AG08395 (cell line): ENCODE results near the gene PTPN14.
A peak's percentile ranks its signal among the peaks of the same experiment; 100 is the strongest.

Experiments used
- DNase-seq: peaks from one replicate; pipeline ENCODE4 v3.0.0; 2012; ENCODE audit warnings: mixed read lengths, low spot score

Gene PTPN14

GRCh38 chr1:214369364-214369763 lies 182.0 kb downstream of the PTPN14 start:
- no peak for DNase-seq

DNA sequence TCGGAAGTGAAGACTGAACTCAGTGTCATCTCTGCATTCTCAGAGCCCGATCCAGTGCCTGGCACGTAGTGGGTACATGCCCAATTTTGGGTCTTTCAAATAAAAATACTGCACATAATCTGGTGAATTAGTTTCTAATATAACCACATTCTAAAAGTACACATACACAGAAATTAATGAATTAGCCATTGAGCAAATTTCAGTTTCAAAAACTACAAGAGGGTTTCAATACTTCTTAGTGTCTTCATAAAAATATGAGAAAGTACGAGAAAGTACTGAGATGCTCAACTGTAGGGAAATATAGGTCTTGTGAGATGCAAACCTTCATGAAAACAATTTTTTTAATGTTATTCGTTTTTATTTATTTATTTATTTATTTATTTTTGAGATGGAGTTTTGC lies 183.6 kb downstream of the PTPN14 start:
- DNase-seq = no peak

GRCh38 chr1:214364786-214365295 lies 186.6 kb downstream of the PTPN14 start:
- no peak for DNase-seq

GRCh38 chr1:214364386-214364785 lies 187.0 kb downstream of the PTPN14 start:
- DNase-seq = peak; percentile 36

DNA sequence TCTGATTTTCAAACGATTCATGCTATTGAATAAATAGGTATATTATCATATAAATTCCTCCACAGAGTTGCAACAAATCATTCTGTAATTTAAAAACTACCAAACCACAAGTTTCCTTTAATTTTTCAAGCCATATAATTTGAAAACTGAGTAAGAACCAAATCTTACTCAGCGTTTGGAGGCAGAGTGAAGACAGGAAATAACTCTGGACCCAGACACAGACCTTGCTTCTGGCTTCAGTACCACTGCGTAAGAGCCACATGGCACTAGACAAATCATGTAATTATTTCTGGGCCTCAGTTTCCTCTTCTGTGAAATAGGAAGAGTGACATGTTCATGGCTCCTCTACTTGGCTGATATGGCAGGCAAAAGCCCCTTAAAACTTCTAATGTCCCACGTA lies 188.0 kb downstream of the PTPN14 start:
- DNase-seq = no peak

- DNase-seq = no peak
Observed at GRCh38 chr1:214362188-214362882, 189.1 kb downstream of the PTPN14 start.

DNA sequence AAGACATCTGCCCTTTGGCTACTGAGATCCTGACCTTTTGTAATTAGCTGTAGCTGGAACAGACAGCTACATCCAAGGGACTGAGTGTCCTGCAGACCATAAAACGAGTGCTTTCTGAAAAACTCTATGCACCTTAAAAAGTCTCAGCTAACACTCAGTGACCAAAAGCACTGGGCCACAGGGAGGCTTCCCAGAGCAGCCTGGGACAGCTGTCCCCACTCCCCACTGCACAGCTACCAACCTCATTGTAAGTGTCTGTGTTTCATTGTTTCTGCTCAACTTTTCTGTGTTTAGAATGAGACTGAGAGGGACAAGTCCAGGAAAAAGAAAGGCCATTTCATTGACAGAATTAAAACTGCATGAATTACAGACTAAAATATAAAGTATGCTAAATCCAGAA lies 189.8 kb downstream of the PTPN14 start:
- no peak for DNase-seq

DNA sequence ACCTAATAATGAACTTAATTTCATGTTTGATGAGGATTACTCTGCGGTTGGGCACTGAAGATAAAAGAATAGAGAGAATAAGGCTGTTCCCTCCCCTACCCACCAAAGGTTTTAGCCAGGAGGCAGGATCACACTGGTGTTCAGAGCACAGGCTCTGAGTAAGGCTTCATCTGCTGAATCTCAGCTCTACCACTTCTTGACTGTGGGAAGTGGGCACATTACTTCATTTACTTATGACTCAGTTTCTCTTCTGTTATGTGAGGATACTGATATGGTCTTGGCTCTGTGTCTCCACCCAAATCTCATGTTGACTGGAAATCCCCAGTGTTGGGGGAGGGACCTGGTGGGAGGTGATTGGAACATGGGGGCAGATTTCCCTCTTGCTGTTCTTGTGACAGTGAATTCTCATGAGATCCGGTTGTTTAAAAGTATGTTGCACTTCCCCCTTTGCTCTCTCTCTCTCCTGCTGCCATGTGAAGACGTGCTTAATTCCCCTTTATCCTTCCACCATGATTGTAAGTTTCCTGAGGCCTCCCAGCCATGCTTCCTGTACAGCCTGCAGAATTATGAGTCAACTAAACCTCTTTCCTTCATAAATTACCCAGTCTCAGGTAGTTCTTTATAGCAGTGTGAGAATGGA lies 190.8 kb downstream of the PTPN14 start:
- no peak for DNase-seq

DNA sequence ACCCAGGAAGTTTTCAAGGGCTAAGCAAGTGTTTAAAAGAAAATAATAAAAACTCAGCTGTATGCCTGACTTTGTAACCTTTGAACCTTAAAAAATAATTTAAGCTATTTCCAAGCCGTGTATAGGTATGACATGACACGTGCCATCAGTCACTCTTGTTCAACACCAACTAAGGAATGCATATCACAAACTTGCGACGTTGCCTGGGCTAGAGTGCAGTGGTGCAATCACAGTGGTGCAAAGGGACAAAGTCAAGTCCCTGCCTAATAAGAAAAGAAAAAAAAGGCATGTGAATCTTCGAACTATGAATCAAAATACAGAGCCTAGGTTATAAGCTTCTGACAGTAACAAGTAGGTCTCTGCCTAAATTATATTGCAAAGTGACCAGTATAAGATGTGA lies 191.3 kb downstream of the PTPN14 start:
- no peak for DNase-seq

- DNase-seq = no peak
Observed at GRCh38 chr1:214354440-214355148, 196.8 kb downstream of the PTPN14 start.

DNA sequence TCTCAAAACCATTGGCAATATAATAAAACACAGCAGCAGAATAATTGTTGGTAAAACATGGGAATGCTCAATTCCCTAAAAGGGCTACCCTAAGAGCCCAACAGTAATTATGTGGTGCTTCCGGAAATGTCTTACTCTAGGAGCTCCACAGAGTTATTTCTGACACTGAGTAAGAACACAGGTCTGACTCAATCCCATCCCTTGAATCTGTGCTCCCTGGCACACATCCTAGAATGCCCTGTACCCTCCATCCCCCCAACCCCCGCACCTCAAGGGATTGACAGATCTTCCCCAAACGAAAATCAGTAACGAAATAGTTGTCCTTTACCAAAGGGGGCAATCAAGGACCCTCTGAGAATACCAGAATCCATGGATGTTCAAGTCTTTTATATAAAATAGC lies 198.6 kb downstream of the PTPN14 start:
- DNase-seq = no peak

- no peak for DNase-seq
Observed at GRCh38 chr1:214351551-214352277, 199.7 kb downstream of the PTPN14 start.

DNA sequence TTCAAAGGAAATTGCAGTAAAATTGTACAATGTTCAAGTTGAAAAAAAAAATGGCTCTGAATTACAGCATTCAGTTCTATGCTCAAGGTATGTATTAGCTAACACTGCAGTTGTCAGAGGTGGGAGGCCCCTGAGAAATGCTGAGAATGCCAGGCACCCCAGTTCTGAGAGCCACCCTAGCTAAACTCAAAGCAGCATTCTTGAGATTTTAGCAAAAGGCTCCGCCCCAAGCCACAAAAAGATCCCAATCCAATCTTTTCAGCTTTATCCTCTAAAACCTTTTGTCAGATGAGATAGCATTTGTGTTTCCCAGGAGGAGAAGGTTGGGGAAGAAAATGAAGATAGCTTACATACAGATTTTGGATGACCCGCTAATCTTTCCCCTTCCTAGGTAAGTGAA lies 201.6 kb downstream of the PTPN14 start:
- DNase-seq = peak; percentile 28

DNA sequence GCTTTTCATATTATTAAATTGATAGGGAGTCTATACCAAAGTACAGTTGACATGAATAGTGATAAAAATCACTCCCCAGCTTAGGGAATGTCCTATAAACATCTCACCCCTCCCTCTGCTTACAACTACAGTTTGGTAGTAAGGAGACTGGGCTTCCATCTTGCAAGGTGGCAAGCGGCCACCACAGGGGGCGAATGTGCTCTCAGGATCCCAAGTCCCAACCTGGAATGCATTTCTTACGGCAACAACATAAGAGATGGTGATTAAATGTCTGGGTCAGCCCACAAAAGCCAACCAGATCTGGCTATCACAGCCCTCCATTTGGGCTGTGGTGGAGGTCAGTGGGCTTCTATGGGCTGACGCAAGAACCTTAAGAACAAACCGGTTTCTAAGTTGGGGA lies 202.4 kb downstream of the PTPN14 start:
- DNase-seq = no peak

DNA sequence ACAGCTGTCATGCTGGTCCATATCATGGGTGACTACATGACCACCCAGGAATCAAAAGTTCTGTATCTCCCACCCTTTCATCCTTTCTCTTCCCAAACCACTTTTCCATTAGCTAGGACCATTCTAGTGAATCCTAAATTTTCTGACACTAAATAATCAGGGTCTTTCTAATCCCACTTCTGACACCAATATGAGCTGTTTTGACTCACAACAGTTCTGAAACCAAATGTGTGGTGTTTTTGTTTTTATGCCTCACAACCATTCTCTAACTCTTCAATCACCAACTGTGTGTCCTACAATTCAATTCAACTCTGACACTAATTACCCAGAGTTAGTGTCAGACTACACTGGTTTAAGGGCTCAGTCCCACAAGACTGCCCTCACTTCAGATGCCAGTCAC lies 206.5 kb downstream of the PTPN14 start:
- DNase-seq = no peak

DNA sequence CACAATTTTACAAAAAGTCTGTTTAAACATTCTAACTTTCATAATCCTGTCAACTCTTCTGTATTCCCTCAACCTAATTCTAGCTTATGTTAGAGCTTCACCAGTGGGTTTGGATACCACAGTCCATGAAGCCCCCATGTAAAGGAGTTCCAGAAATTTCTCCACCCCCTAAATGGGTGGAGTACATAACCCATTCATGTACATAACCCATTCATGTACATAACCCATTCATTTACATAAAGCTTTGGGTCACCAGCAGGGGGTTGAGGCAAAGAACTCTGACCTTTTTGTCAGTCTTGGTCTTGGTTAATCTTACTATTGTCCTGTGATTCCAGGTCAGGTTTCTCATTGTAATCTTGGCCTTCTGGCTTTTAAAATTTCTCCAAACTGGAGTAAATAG lies 208.9 kb downstream of the PTPN14 start:
- no peak for DNase-seq

DNA sequence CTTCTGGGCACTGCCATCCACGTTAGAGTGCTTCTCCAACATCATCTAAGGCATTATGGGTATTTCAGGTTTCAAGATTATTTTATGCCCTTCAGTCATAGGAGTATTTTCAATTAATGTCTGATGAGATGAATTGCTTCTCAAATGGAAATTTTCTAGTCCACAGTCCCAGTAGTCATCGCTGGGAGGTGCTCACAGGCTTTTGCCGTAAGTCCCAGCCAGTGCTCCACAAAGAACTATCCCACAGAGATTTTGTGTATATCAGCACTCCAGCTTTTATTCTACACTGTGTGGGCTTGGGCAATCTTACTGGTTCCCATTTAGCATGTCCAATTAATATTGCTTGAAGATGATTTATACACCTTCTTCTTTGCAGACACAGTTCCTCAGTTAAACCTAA lies 209.5 kb downstream of the PTPN14 start:
- DNase-seq = no peak

DNA sequence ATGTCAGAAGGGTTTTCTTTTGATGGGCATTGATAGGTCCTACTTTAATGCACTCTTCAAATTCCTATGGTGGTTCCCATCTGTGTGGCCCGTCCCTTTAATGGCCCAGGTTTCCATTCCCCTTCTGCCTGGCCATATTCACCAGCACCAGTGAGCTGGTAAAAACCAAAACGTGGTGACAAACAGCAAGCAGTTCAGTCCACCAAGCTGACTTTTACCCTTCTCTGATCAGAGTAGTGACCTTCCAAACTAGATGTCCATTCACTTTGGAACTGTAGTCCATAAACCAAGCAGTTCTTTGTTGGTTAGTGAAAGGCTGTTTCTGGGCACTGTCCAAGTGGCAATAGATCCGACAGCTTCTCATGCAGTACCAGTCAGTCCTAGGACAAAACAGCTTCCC lies 209.9 kb downstream of the PTPN14 start:
- no peak for DNase-seq

- DNase-seq = no peak
Observed at GRCh38 chr1:214338212-214338611, 213.2 kb downstream of the PTPN14 start.

GRCh38 chr1:214337511-214337910 lies 213.9 kb downstream of the PTPN14 start:
- peak; percentile 82 for DNase-seq

- DNase-seq = no peak
Observed at GRCh38 chr1:214337015-214337414, 214.4 kb downstream of the PTPN14 start.

DNA sequence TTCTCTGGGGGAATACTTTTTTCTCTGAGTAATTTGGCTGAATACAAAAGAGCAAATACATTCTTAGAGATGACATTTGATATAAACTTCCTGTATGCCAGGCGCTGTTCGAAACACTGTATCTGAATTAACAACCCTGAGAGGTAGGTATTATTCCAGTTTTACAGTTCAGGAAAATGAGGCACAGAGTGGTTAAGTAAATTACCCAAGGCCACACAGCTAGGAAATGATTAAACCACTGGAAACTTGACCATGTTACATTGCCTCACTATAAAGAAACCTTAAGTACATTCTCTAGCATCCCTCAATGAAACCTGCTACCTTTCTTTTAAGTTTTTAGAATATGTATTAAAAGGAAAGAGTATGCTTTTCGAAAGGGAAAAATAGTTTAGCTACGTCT lies 215.8 kb downstream of the PTPN14 start:
- no peak for DNase-seq
